SIG-M5 (cell line): ENCODE results near the gene ZNF619.
"Not testable (repeated sequence)": the region's sequence is repeated elsewhere in the genome, so short reads cannot be mapped to it uniquely, and the experiment has no call there.

Experiments
- DNase-seq: peaks from one replicate; lab custom pipeline; 2025; lab: John Stamatoyannopoulos, UW

Gene ZNF619

GRCh38 chr3:40476478-40477470 is at the start of gene ZNF619:
Gene ZNF619, plus strand, starts transcription at chr3:40477122. Its CDS starts 858 bp downstream, at chr3:40477980.
- DNase-seq = no peak

- DNase-seq = no peak
These were observed 44.1 kb upstream of the ZNF619 start for GRCh38 chr3:40432793-40433192.

DNA sequence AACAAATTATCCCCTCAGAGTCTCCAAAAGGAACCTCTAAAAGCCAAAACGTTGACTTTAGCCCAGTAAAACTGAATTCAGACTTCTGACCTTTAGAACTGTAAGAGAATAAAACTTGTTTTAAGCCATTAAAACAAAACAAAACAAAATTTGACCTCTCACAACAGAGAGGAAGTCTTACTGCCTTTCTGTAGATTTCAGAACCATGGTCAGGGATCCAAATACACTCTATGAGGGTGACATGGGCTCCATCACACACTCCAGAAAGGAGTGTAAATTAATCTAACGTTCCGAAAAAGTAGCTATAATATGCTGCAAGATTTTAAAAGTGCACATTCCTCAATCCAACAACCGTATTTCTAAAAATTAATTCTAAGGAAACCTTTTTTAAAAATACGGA is 39.0 kb upstream of the ZNF619 start:
- DNase-seq = no peak

DNA sequence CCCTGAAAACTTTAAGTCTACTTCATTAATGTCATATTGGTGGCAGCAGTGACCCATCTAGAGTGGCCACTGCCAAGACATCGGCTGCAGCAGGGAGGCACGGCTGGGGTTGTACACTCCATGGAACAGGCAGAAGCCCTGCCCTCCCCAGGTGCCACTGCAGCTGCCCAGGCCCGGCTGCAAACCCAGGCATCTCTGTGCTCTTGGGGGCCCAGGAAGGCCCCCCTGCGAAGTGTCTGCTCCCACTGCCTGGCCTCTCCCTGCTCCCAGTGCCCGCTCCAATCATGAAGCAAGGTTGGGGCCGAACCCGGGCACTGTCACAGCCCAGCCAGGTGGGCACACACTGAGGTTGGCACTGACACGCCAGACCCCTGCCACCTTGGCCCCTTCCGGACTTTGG is 31.9 kb upstream of the ZNF619 start:
- DNase-seq = no peak

DNA sequence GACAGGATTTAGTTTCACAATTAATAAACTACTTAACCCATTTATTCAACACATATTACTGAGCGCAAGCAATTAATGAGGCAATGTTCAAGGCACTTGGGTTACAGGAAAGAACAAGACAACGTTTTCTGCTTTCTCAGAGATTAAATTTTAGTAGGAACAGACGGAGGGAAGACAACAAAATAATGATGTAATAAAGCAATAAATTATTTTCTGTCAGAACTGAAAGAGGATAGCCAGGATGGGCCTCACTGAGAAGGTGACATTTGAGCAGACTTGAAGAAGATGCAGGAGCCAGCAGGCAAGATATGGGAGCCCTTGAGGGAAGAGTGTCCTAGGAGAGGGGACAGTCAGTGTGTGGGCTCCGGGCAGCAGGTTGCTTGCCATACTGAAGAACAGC is 31.0 kb upstream of the ZNF619 start:
- DNase-seq = no peak

DNA sequence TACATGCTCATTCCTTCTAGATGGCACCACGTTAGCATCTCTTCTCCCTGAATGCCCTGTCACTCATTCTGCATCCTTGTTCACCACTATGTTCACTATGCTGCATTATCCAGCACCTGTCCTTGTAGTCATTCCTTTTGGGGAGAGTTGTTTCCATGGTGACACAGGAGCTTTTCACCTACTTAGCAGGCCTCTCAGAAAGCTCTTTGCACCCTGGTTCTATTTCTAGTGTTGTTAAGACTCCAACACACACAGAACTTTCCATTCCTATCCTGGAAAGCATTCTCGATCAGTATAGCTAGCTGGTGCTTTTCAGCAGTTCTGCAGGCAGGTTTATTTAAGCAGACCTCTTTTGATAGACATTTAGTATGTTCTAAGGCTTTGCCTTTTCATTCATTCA is 26.5 kb upstream of the ZNF619 start:
- no peak for DNase-seq

DNA sequence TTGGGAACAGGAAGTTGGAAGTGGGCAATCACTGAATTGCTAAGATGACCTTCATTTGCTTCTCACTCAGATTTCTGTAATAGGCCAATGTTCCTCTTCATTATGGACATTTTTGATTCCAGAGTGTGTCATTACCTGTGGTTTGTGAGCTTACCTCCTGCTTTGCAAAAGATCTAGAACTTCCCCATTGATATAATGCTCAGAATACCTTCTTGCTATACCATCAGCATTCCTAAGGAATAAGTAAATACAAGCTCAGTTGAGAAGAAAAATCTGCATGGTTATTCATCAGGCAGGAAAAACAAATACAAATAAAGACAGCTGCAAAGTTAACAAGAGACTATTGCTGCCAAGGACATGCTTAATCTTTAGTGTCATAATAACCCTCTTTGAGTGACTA is 25.4 kb upstream of the ZNF619 start:
- DNase-seq = no peak

GRCh38 chr3:40452057-40452456 is 24.9 kb upstream of the ZNF619 start:
- DNase-seq = no peak

- DNase-seq = no peak
These were observed 24.4 kb upstream of the ZNF619 start for GRCh38 chr3:40452562-40452875.

GRCh38 chr3:40452876-40453730 is 23.8 kb upstream of the ZNF619 start:
- DNase-seq = peak; percentile 99

GRCh38 chr3:40453933-40454332 is 23.0 kb upstream of the ZNF619 start:
- DNase-seq = no peak

DNA sequence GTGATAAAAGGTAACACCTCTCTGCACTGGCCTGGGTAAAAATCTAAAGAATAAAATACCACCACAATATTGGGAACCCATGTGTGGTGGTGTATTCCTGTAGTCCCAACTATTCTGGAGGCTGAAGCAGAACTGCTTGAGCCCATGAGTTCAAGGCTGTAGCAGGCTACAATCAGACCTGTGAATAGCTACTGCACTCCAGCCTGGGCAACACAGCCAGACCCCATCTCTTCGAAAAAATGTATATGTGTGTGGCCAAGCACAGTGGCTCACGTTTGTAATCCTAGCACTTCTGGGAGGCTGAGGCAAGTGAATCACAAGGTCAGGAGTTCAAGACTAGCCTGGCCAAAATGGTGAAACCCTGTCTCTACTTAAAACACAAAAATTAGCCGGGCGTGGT is 21.6 kb upstream of the ZNF619 start:
- no peak for DNase-seq

GRCh38 chr3:40456279-40456939 is 20.5 kb upstream of the ZNF619 start:
- DNase-seq = no peak

DNA sequence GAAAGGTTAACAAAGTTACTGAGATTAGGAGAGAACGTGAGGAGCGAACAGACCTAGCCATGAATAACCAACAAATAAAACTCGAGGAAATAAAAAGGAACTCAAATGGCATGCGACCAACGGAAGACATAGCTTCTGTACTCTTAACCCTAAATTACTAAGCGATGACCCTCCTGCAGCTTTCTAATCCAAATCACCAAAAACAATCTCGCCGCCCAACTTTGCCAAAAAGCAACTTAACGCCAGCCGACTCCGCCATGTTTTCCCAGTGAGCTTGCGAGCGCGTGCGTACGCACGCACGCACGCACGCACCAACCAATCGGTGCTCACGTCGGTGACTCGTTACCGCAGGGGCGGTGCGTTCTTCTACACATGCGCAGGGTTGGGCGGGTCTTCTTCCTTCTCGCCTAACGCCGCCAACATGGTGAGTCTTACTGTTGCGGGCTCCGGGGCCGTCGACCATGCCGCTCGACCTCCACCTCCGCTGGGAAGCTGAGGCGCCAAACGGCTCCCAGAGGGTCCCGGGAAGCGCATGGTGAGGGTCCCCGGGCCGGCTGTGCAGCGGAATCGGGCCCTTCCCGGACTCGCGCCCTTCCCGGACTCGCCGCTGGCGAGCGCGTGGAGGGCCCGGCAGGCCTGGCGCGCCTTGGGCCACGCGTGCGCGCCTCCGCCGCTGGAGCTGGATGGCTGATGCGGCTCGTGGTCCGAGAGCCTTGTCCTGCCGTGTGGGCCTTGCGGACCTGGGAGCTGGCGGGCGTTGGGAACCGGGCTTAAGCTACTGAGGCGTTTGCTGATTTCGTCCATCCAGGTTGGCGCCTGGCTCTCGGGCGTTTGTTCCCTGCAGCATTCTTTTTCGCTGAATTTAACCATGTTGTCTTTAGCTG is 19.7 kb upstream of the ZNF619 start, which contains the start of gene RPL14:
RPL14 (plus strand) TSS at position 400 of the 884 bp plus-strand sequence; CDS start at position 533, 133 bp downstream.
- DNase-seq = peak; percentile 86

DNA sequence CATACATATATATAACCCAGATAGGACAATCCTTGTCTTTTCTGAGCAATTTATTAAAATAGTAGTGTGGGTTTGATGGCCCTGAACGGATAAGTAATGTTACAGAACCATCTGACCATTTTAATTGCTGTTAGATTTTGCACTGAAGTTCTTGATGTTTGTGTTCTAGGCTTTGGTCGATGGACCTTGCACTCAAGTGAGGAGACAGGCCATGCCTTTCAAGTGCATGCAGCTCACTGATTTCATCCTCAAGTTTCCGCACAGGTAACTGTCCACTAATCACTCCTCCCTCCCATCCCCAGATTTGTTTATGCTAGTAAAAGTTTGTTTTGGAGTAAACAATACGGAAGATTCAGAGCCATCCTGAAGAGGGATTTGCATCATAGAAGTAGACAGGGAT is 18.4 kb upstream of the ZNF619 start:
- no peak for DNase-seq

- not testable (repeated sequence) for DNase-seq
These were observed 16.4 kb upstream of the ZNF619 start for GRCh38 chr3:40460481-40460880.

DNA sequence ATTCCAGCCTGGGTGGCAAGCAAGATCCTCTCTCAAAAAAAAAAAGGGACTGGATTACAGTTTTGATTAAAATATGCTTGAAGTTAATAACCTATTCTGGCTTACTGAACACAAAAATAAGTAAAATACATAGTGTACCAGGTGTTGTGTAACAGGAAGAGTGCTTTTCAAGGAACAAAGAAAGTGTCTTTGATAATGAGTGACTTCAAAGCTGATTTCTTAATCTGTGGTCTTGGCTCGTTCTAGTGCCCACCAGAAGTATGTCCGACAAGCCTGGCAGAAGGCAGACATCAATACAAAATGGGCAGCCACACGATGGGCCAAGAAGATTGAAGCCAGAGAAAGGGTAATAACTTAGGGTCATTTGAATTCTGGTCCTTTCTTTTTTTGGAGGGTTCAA is 15.8 kb upstream of the ZNF619 start:
- DNase-seq = no peak

DNA sequence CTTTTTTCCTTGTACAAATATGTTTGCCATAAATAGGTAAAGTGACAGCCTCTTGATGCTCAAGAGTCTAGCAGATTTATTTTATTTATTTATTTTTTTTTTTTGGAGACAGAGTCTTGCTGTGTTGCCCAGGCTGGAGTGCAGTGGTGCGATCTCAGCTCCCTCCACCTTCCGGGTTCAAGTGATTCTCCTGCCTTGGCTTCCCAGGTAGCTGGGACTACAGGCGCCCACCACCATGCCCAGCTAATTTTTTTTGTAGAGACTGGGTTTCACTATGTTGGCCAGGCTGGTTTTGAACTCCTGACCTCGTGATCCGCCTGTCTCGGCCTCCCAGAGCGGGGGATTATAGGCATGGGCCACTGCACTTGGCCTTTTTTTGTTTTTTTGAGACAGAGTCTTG is 14.1 kb upstream of the ZNF619 start:
- DNase-seq = not testable (repeated sequence)

DNA sequence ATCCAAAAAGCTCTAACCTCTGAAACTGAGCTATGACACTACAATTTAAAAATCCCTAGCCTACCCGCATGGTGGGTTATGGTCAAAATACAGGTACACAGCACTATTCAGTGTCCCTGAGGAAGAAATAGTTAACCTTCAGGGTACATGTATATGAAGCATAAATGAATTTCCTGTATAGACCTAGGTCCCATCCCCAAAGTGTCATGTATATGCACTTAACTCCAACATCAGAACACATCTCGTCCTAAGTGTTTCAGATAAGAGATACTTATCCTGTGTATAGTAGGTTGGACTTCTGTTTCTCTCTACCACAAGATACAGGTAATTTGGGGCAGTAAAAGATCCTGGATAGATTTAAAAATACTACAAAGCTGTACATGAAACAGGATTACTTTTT is 13.3 kb upstream of the ZNF619 start:
- no peak for DNase-seq

GRCh38 chr3:40464339-40465110 is 12.4 kb upstream of the ZNF619 start:
- DNase-seq = no peak

- no peak for DNase-seq
These were observed 11.9 kb upstream of the ZNF619 start for GRCh38 chr3:40465111-40465407.
